Measurements from ENCODE around the gene ADAMTS3.

The ADAMTS3 gene

DNA sequence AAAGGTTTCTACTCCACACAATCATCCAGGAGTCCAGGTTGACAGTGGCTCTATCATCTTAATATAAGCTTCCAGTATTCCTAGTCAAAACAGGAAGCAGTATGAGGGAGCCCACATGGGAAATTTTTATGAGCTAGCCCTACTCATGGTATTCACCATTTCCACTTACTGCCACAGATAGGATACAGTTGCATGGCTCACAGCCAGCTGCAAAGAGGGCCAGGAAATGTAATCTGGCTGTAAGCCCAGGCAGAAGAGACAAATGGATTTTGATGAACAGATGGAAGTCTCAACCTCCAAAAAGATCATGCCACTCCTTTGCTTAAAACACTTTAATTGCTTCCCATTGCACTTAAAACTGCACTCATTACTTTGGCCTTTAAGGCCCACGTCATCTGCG, 150.6 kb downstream of the ADAMTS3 start:
- no peak for DNase-seq (ENCODE audit: low read depth in 2 of 2, low spot score in 1 of 2)

DNA sequence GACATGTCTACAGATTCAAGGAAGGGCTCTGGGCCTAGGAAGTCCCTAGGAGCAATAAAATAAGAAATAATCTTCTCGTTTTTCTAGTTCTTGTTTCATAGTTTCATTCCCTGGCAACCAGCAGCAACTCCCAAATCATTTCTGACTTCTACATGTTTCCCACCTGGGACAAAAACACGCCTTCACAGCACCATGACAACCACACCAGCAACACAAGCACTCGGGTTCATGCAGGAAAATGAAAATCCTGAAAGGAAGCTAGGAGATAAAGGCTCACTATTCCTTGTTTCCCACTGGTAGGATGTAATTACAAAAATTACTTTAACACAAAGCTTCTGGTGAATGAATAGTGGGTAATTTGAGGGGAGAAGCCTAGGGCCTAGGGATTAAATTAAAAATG, 158.9 kb downstream of the ADAMTS3 start:
- no peak for DNase-seq (ENCODE audit: low read depth in 2 of 2, low spot score in 1 of 2)

DNA sequence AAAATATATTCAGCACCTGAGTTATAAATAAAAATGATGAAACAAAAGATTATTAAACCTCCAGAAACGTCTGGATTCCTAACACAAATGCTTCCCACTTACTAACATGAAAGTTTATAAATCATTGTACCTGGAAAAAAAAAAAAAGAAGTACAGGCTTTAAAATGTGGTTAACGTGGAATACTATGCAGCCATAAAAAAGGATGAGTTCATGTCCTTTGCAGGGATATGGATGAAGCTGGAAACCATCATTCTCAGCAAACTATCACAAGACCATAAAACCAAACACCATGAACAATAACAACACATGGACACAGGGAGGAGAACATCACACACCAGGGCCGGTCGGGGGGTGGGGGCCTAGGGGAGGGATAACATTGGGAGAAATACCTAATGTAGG, 160.5 kb downstream of the ADAMTS3 start:
- DNase-seq (ENCODE audit: low read depth in 2 of 2, low spot score in 1 of 2), result no peak

DNA sequence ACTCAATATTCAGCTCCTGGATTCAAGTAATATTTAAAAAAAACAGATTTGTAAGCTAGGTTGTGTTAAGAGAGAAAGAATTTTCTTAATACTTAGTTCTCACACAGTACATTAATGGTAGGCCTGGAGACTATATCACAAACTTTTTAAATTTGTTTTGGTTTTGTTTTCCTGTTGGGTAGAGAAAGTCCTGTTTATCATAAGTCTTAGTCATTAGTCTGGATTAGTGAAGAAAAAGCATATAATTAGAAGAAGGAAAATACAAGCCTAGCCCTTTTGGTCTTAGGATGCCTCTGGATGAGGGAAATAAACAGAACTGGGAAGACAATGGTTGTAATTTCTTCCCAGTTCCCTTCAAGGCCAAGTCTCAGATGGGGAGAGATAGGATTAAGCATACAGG, 163.6 kb downstream of the ADAMTS3 start:
- DNase-seq (ENCODE audit: low read depth in 2 of 2, low spot score in 1 of 2), result no peak

DNA sequence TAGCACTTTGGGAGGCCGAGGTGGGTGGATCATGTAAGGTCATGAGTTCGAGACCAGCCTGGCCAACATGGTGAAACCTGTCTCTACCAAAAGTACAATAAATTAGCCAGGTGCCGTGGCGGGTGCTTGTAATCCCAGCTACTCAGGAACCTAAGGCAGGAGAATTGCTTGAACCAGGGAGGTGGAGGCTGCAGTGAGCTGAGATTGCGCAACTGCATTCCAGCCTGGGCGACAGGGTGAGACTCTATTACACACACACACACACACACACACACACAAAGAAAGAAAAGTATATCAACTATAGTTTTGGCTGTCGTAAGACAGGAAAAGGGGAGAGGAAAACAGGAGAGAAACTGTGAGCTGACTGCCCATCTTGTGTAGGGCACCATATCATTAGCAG, 171.7 kb downstream of the ADAMTS3 start:
- DNase-seq (ENCODE audit: low read depth in 2 of 2, low spot score in 1 of 2), result no peak

DNA sequence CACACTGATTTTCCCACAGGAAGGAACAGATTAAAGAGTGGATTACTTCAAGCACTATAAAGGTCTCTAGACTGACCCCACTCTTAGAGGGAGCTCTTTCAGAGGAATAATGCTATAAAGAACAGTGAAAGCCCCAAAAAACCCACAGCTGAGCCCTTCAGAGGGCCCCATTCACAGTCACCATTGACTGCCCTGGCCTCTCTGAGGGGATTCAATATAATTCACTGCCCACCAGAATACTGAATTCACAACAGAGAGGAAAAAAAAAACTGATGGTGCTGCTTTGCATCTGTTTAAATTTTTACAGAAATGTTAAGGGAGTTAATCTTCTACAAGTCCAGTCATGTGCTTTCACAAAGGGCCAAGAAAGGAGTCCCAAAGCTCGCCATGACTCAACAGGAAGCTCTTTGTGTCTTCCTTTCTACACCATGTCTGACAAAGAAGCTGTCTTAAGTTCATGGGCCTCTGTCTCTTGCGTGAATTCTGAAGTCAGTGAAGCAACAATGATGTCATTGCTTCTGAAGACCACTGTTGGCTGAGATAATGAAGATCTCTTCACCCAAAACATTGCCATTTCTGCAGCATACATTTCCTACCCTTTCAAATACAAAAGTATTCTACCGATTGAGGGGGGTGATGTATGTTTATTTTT, 174.9 kb downstream of the ADAMTS3 start:
- no peak for DNase-seq (ENCODE audit: low read depth in 2 of 2, low spot score in 1 of 2)

DNA sequence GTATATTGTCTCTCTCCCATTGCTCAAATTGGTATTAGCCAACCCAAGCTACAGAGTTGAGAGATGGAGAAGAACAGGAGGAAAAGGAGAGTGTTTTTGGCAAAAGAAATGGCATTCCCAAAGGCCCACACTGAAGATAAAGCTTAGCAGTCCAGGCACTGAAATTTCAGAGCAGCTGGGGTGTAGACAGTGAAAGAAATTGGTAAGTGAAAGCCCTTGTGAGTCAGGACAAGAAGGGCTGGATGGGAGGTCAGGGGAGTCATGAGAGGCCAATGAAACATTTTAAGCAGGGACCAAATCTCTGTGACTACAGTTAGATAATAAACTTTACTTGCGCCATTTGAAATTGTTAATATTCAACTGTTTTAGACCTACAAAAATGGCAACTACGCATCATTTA, 177.7 kb downstream of the ADAMTS3 start:
- no peak for DNase-seq (ENCODE audit: low read depth in 2 of 2, low spot score in 1 of 2)

DNA sequence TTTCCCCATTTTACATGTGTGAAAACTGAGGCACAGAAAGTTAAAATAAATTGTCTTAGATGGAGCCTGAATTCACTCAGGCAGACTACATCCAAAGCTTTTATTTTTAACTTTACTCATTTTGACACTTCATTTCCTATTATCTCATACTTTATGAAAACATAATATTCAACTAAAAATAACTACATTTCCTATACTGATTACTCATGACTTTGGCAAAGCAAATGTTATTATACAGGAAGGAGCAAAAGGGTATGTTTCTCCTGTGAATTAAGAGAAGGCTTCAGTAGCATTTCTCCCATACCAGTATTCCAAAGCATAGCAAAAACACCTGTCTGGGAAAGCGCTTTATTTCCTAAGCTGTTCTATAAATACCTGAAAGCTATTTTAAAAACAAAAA, 178.6 kb downstream of the ADAMTS3 start:
- DNase-seq (ENCODE audit: low read depth in 2 of 2, low spot score in 1 of 2), result no peak

DNA sequence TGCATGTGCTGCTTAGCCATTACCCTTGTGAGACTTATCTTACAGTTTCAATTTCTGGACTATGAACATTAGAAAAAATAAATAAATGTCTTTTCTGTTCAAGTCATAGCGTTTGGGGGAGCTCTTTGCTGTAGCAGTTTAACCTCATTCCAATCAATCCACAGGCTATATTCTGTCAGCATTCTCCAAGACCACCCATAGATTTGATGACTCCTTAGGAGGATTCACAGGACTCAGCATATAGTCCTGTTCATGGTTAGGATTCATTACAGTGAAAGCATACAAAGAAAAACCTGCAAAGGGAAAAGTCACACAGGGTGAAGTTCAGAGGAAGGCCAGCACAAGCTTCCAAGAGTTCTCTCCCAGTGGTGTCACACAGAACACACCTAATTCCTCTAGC, 180.5 kb downstream of the ADAMTS3 start:
- no peak for DNase-seq (ENCODE audit: low read depth in 2 of 2, low spot score in 1 of 2)

DNA sequence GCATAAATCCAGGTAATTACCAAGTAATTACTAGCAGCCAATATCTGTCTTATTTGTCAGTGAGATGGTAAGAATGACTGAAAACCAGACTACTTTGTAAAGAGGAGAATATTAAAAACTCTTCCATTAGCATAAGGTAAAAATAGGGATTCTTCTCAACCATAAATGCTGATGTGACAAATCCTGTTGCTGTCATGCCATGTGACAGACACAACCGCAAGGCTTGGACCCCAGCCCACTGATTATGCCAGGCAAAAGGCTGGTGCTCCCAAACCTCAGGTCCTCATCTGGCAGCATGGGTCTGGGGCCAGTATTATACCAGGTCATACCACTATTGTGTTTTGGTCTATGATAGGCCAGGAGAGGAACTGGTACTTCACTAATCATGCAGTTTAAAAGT, 181.1 kb downstream of the ADAMTS3 start:
- no peak for DNase-seq (ENCODE audit: low read depth in 2 of 2, low spot score in 1 of 2)

DNA sequence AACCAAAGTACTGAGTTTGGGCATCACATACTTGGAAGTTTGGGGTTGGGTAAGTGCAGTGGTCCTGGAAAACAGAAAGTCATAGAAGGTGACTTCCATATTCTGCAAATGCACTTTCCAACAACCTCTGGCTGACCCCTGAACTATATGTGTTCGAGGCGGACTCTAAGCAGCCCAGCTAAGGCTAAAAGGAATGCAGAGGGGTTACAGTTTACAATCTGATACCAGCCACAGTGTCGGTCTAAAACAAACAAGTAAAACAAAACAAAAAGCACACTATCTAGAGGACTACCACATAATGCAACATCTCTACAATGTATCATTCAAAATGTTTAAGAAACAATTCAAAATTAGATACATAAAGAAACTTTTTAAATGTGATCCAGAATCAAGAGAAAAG, 185.6 kb downstream of the ADAMTS3 start:
- no peak for DNase-seq (ENCODE audit: low read depth in 2 of 2, low spot score in 1 of 2)

DNA sequence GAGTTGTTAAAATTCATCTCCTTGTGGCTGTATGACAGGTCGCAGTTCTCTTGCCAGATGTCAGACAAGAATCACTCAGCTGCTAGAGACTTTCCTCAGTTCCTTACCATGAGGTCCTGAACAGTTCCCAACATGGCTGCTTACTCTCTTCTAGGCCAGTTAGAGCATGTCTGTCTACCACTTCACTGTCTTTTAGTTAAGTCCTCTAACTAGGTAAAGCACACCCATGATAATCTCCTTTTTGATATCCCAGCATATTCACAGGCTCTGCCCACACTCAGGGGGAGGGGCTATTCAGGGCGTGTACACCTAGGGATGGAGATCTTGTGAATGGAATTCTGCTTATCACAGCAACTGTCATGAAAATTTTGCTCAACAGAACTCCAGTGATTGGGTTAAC, 190.1 kb downstream of the ADAMTS3 start:
- no peak for DNase-seq (ENCODE audit: low read depth in 2 of 2, low spot score in 1 of 2)

DNA sequence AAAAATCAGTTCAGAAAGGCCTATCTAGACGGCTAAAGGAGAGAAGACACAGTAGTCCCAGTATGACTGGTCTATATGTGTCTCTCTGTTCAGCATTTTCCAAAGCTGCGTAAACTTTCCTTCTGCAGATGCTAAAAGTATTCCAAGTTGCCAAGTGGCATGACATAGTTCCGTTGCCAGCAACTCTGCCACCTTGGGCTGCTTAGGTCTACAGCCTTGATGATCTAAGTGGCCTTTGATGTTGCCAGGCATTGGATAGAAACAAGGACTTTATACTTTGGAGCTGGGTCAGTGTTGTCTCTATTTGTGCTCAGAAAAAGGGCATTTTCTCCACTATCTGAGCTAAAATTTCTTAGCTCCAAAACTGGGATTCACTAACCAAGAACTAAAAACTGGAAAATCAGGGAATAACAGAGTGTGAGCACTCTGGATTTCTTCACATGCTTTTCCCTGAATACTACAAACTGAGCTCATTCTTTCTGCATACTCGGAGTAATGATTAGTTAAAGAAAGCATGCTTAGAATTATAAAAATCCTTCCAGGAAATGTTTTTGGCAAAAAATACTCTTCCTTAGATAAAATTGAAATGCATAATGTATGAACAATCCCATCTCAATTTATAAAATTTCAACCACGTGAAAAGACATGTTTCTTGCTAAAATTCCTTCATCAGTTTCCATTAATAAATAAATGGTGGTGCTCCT, 191.4 kb downstream of the ADAMTS3 start:
- DNase-seq (ENCODE audit: low read depth in 2 of 2, low spot score in 1 of 2), result no peak

DNA sequence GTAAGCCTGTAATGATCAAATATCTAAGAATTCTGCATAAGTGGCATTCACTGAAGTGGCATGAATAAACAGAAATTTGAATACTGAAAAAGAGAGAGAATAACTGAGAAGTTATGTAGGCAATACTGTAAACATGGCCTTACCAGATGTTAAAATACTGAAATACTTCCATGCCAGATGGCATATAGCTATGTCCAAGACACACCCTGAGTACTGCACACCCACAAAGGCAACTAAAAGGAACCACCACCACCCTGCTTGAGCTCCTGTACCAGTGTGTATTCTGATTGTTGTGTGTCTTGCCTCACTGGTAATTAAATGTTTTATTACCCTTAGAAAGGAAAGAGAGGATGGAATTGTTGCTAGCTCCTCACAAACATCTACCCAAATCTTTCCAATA, 192.1 kb downstream of the ADAMTS3 start:
- DNase-seq (ENCODE audit: low read depth in 2 of 2, low spot score in 1 of 2), result no peak

DNA sequence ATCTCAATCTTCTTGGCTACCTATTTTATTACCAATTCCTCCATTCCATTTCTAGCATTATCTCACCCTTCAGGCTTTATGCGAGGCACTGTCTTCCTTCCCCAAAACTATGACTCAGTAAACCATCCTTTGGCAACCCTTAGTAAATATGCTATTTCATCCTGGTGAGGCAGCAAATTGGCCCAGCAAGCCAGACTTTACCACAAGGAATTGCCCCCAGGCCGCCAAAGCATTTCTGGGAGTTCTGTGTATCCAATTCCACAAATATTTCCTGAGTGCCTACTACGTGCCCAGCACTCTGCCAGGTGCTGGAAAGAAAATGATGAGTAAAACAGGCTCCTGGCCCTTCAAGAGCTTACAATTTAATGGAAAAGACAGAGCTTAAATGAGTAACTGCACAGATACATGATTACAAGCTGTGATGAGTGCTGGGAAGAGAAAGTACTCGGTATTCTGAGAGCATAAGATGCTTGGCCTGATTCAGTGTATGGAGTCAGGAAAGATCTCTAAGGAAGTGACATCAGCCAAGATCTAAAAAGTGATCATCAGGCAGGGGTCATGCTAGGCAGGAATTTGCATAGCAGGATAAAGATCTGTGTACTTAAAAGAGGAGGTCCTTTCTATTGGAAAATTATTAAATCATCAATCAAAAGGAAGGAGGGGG, 193.8 kb downstream of the ADAMTS3 start:
- DNase-seq (ENCODE audit: low read depth in 2 of 2, low spot score in 1 of 2), result no peak

DNA sequence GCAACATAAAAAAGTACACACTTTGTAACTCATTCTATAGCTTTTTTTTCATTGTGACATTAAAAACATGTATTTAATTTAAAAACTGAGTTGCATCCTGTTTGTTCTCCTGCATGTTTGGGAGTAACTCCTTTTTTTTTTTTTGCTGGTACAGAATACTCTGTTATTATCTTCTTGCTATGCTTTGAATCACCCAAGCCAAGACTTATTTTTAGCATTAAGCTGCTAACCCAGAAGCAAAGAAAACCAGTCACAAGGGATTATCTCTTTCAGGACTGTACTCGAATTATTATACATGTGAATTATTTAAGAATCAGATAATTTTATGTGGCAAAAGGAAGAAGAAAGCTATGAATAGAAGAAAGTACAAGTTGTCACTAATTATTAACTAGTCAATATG, 194.9 kb downstream of the ADAMTS3 start:
- DNase-seq (ENCODE audit: low read depth in 2 of 2, low spot score in 1 of 2), result no peak

DNA sequence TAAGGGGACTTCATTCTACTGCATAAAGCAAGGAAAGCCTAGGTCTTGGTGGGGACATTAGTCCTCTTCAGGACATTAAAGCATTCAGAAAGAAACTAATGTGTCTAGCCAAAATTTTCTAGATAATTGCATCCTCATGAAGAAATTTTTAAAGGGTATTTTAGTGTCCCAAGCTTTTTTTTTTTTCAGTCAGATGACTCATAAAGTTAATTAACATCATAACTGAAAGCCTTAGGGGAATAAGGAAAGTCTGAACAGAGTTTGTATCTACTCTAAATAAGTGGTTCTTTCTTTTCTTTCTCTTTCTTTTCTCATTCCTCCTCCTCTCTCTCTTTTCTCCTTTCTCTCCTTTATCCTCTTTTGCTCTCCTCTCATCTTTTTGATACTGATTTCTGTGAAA, 202.4 kb downstream of the ADAMTS3 start:
- no peak for DNase-seq (ENCODE audit: low read depth in 2 of 2, low spot score in 1 of 2)

DNA sequence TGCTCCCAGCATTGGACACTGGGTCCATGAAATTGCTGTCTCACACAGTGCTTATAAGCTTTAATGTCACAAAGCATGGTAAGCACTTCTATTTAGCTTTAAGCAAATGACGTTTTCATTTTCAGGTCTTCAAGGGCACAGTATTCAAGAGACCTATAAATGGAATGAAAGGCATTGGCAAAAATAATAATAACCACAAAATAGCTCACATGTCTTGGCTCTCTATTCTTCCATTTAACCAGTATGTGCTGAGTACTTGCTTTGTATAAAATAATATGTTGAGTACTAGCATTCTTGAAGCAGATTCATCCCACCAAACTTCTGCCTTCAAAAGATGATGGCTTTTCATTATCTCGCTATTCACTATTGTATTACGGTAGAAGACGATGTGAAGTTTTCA, 203.0 kb downstream of the ADAMTS3 start:
- no peak for DNase-seq (ENCODE audit: low read depth in 2 of 2, low spot score in 1 of 2)

DNA sequence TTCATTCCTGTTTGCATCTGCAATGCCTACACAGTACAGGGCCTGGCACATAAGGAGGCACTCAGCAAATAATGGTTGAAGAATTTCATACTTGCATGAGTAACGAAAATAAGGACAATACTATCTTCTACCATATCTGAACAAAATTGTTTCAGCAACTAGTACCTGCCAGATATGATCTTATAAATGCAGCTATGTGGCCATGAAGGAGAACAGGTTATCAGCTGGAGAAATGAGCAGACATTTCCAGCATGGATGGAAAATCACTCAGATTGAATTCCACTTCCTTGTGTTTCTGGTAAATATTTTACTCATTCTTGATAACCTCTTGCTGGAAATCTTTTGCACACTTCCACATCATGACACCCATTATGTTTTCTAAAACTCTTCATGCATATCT, 204.0 kb downstream of the ADAMTS3 start:
- no peak for DNase-seq (ENCODE audit: low read depth in 2 of 2, low spot score in 1 of 2)

DNA sequence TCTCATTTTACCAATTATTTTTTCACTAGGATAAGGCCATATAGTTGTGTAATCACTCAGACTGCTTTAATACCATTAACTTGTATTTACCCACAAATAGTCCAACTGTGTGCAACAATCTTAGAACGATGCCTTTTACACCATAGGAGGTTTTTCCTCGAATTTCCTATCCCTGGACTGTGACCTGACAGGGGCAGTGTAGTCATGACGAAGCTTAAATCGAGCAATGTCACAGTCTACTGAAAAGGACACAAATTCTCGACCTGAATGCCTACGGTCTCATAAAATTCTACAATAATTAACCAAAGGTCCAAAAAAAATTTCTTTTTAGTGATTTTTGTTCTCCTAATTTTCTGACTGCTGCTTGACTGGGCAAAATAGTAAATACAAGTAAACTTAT, 208.9 kb downstream of the ADAMTS3 start:
- DNase-seq (ENCODE audit: low read depth in 2 of 2, low spot score in 1 of 2), result no peak

DNA sequence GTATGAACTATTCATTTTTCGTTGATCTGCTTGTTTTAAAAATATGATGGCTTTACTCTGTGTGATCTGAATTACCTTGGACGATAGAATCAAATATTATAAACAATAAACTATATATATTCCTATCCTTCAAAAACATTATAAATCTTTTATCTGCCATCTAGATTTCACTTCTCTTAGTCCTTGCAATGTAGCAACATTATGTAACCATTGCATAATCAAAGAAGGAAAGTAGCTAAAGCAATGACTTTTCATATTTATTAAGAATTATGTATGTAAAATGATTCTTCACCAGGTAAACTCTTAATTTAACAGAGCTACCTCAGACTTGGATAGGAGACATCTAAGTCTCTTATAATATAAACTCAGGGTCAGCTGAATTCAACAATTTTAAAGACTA, 210.5 kb downstream of the ADAMTS3 start:
- no peak for DNase-seq (ENCODE audit: low read depth in 2 of 2, low spot score in 1 of 2)

DNA sequence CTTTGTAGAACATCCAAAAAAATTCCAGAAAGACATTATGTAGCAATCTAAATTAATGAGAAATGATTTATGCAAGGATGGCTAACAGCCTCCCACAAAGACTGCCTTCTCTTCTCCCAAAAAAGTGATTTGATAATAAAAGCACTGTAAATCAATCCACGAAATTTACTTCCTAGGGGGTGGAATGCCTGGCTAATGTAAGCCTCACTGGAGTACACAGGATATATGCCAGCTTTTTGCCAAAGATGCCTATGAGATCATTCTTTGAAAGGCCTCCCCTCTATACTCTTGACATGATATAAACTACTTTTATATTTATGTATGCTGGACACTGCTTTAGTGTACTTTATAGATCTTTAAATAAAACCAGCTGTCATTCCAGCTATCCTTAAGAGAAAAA, 211.1 kb downstream of the ADAMTS3 start:
- no peak for DNase-seq (ENCODE audit: low read depth in 2 of 2, low spot score in 1 of 2)

DNA sequence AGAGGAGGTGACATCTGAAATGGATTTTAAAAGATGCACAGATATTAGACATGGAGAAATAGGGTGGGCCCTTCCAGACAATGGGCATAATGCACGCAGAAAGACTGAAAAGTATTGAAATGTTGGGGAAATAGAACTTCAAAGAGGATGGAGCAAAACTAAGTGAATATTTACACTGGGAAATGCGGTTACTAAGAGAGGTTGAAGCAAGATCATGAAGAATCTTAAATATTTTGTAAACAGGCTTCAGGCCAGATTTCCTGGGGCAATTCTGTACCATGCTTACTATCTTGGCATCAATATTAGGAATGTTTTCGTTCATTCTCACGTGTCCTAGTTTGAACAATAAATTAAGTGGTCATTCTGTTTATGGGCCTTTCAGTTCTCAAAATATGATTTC, 216.3 kb downstream of the ADAMTS3 start:
- no peak for DNase-seq (ENCODE audit: low read depth in 2 of 2, low spot score in 1 of 2)

Data from stimulated activated CD8-positive, alpha-beta memory T cell treated with anti-CD3 and anti-CD28 coated beads, Interleukin-4, amount 100 ng/mL, for 4 hours (primary cell).